NCI-H2029 (cell line): Measurements from ENCODE around the gene FLT4.
A peak's percentile ranks its signal among the peaks of the same experiment; 100 is the strongest.

Source experiments
- DNase-seq: peaks from one replicate; lab custom pipeline; 2025; lab: John Stamatoyannopoulos, UW

The FLT4 gene

DNA sequence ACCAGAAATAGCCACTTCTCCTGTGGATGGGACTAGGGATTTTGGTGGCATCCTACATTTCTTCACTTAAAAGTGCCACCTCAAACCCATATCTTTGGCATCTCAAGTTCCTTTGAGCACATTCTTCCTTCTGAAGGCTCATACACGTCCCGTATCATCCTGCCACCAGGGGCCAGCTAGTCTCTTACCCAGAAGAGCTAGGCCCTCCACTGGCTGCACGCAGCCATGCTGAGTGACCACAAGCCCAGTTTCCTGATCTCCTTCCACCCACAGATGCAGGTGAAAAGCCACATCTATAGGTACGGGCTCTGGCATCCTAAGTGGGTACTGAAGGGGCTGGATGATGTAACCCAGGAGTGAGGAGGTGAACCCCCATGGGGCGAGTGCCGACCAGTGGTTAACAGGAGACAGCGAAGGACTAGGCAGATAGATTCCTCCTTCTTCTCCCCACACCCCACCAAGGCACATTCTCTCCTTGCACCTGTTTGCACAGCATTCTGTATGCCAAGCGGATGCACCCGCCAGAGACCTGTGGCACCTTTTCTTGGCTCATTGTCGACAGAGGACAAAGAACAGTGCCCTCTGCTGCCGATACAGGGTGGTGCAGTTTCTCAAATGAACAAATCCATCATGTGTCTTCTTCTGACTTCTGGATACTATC lies 43.7 kb downstream of the FLT4 start:
- peak; percentile 66 for DNase-seq

DNA sequence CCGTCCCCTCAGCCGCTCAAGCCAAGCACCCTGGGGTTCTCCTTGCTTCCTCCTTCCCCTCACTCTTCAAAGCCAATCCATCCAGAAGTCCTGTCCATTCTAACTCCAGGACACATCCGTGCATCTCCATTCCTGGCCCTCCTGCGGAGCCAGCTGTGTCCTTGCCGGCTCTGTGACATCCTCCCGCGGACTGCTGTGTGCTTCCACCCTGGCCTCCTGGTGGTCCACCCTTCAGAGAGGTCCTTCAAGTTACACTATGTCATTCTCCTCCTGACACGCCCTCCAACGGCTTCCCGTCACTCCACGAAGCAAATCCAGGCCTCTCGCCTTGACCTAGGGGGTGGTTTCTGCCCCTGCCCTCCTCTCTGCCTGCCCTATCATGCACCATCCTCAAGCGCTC lies 45.1 kb downstream of the FLT4 start:
- DNase-seq: no peak

DNA sequence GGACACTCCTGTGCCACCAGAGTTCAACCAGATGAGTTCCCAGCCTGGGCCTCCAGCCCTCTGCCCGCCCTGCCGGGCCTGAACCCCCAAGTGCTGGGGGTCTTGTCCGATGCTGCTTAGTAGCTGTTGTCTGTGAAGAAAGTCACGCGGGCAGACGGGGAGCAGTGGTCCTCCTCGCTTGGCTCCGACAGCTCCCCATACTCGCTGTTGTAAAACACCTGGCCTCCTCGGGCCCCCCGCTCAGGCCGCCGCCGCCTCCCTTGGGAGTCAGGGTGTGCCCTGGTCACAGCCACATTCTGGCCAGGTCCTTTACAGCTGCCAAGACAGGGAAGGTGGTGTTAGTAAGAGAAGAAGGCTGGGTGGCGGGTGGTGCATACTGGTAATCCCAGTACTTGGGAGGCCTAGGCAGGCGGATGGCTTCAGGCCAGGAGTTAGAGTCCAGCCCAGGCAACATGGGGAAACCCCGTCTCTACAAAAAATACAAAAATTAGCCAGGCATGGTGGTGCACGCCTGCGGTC lies 46.3 kb downstream of the FLT4 start:
- no peak for DNase-seq

DNA sequence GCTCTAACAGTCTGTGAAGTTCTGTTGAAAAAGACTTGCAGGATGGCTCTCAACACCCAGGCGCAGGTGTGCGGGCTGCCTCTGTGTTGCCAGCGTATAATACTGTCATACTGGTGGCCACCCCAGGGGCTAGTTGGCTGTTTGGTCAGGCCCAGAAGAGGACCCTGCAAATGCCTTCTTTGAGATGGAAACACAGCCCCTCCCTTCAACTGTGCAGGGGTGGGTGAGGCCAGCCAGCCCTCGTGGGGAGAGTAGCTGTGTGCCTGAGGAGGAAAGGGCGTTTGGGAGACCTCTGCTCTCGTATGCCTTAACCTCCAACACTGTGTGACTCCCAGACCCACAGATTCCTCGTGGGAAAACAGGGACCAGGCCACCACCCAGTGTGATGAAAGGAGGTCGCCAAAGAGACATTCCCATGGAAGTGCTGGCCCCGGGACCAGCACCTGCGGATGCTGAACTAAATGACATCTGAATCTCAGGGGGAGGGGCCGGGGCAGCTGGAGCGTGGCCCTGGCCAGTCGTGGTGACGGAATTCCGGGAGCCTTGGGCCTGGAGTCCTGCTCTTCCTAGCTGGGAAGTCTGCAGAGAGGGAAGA lies 46.8 kb downstream of the FLT4 start:
- DNase-seq: no peak

DNA sequence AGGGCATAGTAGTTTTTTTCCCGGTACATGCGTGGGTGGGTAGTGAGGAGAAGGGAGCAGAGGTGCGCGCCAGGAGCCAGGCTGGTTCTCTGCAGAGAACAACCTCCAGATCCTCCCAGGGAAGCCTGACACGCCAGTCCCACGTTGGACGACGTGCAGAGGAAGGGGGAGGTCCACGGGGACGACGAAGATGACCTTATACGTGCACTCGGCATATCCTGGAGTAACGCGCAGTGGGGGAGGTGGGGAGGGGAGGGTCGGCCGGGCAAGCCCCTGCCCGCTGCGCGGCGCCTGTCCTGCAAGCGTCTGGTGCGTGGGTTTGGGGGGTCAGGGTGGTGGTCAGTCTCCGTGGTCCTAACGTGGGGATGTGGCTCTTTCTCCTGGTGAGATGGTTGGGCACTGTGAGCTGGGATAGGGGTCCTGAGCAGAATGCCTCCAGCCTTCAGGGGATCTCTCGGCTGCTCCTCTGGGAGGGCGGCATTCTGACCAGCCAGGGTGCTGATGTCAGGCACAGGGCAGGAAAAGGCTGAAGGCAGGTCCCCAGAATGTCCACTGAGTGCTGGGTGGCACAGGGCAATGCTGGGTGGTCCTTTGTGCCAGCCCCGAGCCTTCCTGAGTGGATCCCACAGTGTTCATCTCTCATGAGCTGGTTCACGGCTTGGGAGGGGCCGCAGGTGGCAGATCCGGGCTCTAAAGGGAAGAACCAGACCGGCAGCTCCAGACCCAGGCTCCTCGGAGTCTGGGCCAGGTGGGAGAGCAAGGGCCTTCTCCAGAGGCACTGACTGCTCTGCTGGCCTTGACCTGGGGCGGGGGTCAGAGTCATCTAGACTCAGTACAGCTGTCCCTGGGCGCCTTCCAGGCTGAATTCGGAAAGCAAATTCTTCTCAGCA lies 47.6 kb downstream of the FLT4 start:
- DNase-seq: no peak

DNA sequence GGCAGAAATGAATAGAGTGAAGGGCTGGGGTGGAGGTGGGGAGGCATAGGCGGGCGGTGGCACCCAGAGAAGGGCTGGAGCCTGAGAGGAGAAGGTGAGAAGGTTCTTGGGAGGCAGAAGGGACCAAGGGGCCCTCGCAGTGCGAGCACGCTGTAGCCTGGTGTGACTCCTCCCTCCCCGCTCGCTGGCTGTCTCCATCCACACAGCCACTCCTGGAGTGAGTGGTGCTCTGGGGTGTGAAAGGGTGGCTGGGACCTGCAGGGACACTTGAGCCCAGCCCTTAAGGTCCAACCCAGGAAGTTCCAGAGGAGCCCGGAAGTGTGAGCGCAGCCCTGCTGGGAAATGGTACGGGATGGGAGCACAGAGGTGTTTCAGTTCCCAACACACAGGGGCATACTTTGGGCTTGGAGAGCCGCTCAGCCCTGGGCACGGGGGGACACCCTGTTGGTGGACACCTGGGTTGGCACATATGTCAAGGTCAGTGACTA lies 48.8 kb downstream of the FLT4 start:
- no peak for DNase-seq

DNA sequence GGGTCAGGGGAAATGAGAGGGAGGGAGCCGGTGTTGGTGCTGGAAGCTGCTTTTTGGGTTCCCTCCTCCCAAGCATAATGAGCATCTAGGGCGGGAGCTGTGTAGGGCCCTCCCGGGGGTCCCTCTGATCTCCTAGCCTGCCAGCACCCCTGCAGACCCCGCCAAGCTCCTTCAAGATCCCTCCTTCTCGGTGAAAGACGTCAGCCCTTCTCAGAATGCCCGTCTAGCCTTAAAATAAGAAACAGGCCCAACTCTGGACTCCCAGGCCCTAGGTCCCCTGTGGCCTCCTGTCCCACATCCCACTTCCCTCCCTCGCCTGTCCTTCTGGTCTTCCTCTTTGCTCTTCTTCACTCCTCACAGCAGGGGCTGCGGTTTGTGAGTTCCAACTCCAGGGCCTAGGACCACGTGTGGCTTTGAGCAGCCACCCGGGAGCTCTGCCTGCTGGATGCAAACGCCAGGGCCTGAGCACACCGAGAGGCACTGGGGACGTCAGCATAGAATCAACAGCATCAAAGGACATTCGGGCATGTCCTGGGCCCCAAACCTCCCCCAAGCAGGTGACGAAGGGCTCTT lies 49.3 kb downstream of the FLT4 start:
- DNase-seq: no peak

DNA sequence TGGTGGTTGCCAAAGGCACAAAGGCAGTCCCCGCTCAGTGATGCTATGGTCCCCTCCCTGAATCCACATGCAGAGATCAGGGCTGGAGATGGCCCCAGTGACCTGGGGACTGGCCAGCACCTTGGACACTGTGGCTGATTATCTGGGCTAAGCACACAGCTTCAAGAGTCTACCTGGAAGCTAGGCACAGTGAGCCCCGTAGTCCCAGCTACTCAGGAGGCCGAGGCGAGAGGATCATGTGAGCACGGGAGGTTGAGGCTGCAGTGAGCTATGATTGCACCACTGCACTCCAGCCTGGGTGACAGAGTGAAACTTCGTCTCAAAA lies 49.8 kb downstream of the FLT4 start:
- DNase-seq: no peak

DNA sequence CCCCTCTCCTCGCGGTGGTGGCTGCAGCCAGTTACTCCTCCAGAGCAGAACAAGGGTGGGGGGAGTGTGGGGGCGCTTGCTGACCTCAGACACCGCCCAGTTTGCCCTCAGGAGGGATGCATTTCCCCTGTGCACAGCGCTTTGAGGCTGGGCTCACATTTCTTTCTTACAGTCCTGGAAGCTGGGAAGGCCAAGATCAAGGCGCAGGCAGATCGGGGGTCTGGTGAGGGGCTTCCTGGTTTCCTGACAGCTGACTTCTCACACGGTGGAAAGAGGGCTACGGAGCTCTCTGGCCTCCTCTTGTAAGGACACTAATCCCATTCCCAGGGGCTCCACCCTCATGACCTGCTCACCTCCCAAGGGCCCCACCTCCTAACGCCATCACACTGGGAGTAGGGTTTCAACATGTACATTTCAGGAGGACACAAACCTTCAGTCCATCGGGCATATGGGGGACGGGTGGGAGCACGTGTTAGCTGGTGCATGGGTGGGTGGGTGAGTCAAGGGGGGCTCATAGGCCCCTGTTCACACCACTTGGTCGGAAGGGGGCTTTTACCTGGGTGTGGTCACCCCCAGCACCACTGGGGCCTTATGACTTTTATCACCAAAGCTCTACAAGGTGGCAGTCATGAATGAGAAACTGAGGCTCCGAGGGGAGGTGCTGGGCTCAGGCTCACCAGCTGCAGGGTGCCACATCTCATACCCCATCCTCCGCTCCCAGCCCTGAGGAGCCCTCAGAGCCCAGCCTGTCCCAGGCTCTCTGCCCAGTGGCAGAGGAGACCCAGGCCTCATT lies 50.4 kb downstream of the FLT4 start:
- DNase-seq: no peak

DNA sequence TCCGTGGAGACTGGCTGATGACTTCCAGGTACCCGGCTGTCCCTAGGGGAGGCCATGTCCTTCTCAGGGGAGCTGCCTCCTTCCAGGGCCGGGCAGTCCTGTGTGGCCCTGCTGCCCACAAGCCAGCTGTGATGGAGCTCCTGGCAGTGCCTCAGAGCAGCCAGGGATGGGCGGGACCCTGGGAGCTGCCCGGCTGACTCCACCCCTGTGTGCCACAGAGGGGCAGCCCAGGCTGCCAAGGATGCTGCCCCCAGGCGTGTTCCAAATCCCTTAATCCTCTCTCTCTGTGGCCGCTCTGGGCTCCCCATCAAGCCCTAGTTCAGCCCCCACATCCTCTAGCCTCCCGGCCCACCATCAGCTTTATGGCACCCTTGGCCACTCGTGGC lies 51.1 kb downstream of the FLT4 start:
- DNase-seq: no peak

DNA sequence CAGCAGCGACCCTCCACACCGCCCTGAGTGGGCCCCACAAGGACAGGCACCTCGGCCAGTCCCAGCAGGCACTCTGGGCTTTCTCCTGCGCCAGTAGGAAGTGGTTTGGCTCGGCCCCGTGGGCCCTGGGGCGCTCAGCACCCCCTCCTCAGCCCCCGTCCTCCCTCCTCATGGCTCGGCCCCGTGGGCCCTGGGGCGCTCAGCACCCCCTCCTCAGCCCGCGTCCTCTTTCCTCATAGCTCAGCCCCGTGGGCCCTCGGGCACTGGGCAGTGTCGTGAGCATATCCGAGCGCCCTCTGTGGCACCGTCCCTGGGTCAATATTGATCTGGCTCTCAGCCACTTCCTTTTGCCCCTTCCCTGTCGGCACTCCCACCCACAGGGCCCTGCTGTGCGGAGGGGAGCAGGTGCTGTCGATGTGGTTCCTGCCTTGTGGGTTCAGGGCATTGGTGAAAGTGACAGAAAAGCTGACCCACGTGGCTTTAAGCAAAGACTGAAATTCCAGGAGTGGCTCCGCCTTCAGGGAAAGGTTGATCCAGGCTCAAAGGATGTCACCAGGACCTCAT lies 52.6 kb downstream of the FLT4 start:
- no peak for DNase-seq

DNA sequence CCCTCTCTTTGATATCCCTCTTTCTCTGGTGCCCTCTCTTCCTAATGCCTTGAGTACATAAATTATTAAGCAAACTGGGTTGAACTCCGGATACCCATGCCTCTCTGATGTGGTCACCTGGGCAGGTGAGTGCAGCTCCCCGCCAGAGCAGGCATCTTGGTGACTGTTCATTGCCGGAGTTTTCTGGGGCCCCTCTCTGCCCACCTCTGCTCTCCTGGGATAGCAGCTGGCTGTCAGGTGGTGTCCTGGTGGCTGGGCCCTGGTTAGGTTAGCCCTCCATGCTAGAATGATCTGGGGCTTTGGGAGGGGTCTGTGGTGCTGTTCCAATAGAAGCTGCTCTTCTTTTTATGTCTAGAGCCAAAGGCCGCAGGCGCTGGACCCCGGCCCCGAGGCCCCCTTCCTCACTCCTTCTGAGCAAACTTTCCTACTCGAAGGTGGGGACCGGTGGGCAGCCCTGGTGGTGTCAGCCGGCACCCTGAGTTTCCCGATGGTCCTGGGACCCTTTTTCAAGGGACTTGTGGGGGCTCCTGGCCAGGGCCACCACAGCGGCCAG lies 53.2 kb downstream of the FLT4 start:
- DNase-seq: no peak

DNA sequence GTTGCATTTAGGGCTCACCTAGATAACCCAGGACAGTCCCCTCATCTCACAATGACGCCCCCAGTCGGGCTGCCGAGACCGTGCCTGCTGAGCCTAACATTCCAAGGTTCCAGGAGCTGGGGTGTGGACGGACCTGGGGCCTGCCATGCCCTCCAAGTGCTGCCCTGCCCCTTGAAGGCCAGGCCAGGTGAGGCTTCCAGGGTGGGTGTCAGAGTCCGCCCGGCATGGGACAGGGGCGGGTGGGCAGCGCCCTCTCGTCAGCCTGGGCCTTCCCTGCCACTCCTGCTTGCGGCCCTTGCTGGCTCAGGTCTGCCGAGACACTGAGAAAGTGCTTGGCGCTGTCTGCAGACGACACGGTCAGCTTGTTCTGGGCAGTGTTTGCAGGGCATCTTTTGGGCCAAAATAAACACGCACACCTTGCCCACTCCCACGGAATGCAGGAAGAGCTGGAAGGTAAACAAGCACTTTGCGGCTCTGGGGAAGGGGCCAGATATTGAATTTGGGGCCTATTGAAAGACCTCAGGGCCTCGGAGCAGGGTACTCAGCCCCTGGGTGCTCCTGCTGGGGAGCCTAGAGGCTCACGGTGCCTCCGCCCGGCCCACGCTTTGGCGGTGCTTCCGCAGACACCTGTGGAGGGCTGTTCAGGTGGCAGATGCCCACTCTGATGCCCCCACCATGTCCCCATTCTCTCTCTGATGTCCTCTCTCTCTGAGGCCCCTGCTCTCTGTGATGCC lies 53.9 kb downstream of the FLT4 start:
- DNase-seq: no peak

DNA sequence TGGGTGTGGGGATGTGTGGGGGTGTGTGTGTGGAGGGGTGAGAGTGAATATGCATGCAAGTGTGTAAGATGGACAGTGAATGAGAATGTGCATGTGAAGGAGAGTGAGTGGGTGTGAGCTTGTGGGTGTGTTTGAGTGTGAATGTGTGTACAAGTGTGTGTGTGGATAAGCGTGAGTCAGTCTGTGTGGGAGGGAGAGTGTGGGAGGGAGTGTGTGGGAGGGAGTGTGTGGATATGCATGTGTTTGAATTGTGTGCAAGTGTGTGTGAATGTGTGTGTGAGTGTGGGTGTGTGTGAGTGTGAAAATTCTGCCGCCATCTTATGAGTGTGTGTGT lies 54.4 kb downstream of the FLT4 start:
- no peak for DNase-seq

DNA sequence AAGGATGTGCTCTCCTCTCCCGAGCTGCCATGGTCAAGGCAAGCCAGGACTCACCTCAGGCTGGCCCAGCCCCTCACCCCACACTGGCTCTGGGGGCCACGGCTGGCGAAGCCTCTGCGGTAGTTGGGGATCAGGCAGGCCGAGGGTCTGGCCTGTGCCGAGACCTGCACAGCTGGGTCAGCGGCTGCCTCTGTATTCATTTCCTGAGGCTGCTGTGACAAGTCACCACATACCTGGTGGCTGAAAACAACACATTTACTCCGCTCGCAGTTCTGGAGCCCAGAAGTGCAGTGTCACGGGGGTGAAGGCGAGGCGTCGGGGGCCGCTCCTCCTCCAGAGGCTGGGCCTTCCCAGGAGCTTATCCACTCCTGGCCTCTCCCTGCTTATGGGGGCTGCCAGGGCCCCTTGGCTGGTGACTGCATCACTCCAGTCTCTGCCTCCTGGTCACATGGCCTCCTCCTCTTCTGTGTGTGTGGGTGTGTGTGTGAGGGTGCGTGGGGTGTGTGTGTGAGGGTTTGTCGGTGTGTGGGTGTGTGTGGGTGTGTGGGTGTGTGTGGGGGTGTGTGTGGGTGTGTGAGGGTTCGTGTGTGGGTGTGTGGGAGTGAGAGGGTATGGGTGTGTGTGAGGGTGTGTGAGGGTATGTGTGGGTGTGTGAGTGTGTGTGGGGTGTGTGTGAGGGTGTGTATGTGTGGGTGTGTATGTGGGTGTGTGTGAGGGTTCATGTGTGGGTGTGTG lies 54.9 kb downstream of the FLT4 start:
- no peak for DNase-seq

DNA sequence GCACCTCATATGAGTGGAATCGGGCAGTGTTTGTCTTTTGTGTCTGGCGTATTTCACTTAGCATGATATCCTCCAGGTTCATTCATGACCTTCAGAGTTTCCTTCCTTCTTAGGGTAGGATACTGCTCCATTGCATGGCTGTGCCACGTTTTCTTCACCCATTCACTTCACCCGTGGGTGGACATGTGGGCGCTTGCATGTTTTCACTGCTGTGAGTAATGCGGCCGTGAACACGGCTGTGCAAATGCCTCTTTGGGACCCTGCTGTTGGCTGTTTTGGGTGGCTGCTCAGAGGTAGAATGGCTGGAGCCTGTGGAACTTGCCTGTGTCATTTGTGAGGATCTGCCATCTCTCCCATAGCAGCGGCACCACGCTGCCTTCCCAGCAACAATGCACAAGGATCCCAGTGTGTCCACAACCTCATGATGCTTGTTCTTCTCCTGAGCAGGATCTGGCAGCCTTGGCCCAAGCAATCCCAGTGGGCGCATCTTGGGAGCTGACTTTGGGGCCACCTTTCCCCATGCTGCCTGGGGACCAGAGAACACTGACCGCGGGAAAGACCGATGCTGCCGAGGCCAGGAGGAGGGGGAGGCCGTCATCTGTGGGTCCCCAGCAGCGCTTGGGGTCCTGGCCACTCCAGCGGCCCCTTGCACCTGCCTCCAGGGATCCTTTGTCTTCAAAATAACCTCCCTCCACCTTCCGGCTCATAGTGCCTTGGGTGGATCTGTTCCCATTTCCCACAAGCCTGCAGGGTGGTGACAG lies 55.8 kb downstream of the FLT4 start:
- DNase-seq: no peak

DNA sequence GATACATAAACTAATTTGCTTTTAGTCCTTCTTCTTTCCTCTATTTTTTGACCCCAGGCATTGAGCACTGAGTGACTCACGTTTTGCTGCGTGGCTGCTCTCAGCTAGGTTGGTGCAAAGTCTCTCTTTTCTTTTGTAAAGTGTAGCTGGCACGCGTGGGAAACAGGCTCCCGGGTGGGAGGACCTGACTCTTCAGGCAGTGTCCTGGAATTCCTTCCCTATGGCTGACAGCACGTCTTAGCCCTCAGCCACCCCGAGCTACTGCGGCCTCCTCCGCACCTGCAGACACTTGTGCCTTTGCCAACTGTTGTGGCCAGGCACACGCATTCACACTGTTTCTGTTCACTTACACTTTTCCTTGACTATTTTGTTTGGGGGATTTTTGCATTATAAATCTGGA lies 57.2 kb downstream of the FLT4 start:
- no peak for DNase-seq

DNA sequence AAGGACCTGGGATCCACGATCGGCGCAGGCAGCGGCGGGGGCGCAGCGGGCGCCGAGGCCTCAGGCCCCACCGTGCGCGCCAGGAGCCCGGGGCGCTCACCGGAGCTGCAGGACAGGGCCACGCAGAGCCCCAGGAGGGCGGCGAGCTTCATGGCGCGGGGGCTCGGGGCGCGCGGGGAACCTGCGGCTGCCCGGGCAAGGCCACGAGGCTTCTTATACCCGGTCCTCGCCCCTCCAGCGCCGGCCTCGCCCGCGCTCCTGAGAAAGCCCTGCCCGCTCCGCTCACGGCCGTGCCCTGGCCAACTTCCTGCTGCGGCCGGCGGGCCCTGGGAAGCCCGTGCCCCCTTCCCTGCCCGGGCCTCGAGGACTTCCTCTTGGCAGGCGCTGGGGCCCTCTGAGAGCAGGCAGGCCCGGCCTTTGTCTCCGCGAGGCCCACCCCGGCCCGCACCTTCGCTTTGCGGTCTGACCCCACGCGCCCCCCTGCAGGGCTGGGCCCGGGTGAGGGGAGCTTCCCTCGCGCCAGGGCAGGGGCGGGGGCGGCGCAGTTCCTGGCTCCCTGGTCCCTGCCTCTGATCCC lies 58.0 kb downstream of the FLT4 start, which contains the start of gene SCGB3A1:
Gene SCGB3A1 (minus strand): TSS at position 189 of the 577 bp plus-strand sequence. CDS start 37 bp downstream, at position 152.
- DNase-seq: no peak
